Measurements from ENCODE around the gene CTNNA2. TPM values are rescaled to one million over a fixed set of nuclear protein-coding genes. Genes with fewer than 3 reads are reported as not detected.

CTNNA2 gene
- total RNA-seq, 3 donors from 2014 or later, result 0.29 to 4.2 (median 1.1) TPM

DNA sequence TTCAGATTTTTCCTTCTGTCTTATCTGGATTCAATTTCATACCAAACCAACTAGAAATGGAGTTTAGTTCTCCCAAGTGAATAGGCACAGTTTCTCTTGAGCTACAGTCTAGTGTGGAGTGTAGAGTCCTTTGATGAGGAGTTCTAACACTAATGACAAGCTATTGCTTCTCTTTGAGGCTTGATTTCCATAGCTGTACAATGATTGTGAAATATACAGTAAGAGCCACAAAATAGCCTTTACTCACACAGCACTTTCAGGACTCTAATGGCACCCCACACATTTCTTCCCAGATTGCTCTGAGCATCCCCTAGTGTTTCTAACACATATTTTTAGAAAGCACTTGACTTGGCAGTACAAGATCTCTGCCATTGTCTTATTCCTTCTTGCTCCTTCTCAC is 638.4 kb downstream of the CTNNA2 start:
- Histone ChIP-seq H3K9me3 (no peaks in the 10 kb centered on the region), H3K4me3 (no peak overlapping the region), H3K4me1 (ENCODE audit: low read depth) (no peaks in the 10 kb centered on the region), H3K36me3 (ENCODE audit: low read depth) (no peaks in the 10 kb centered on the region)
- intact Hi-C loops (cut with DNase I, micrococcal nuclease), result no loop called here
- DNase-seq, result no peak
- no peak for ATAC-seq
- TF ChIP-seq, protein P1, sequence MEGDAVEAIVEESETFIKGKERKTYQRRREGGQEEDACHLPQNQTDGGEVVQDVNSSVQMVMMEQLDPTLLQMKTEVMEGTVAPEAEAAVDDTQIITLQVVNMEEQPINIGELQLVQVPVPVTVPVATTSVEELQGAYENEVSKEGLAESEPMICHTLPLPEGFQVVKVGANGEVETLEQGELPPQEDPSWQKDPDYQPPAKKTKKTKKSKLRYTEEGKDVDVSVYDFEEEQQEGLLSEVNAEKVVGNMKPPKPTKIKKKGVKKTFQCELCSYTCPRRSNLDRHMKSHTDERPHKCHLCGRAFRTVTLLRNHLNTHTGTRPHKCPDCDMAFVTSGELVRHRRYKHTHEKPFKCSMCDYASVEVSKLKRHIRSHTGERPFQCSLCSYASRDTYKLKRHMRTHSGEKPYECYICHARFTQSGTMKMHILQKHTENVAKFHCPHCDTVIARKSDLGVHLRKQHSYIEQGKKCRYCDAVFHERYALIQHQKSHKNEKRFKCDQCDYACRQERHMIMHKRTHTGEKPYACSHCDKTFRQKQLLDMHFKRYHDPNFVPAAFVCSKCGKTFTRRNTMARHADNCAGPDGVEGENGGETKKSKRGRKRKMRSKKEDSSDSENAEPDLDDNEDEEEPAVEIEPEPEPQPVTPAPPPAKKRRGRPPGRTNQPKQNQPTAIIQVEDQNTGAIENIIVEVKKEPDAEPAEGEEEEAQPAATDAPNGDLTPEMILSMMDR (IDR thresholded peaks at IDR 0.05), result no peak

DNA sequence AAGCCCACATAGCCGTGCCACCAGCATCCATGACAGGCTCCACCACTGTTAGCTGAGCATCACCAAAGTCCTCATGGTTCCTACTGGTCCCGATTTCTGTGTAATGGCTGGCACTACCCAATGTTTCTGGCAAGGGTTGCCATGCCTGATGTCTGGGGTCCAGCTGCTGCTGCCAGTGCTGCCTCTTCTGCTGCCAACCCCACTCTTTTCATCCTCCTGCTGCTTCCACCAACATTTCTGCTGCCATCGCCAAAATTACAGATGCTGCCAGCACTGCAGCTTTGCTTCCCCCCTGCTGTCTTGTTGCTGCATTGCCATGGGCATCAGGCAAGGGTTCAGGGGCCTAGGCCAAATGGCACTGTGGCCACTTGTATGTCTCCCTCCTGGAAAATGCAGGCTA is 638.8 kb downstream of the CTNNA2 start:
- TF ChIP-seq, protein P1 (IDR thresholded peaks at IDR 0.05), result no peak

DNA sequence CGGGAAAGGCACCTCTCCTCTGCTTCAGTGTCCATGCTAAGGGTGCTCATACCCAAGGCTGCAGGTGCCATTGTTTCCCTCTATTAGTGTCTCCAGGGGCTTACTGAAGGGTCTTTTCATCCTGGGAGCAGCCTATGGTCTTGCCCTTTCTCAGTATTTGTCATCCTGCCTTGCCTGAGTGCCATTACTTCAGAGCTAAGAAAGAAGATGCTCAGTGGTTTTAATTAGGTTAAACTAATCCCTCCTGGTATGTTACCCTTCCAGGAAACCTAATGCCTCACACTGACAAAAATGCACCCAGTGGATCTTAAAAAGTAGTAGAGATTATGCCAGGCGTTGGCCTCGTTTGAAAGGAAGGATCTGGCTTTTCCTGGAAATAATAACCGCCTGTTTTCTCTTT is 640.3 kb downstream of the CTNNA2 start:
- TF ChIP-seq, protein P1 (IDR thresholded peaks at IDR 0.05), result no peak
- Histone ChIP-seq H3K36me3 (ENCODE audit: low read depth) (no peaks in the 10 kb centered on the region), H3K4me1 (ENCODE audit: low read depth) (no peaks in the 10 kb centered on the region), H3K9me3 (no peaks in the 10 kb centered on the region), H3K4me3 (no peak overlapping the region)
- DNase-seq, result no peak
- intact Hi-C loops (cut with DNase I, micrococcal nuclease), result no loop called here
- no peak for ATAC-seq

More for the DNA sequence above, 638.8 kb downstream of the CTNNA2 start:
- Histone ChIP-seq H3K4me3 (no peak overlapping the region), H3K9me3 (no peaks in the 10 kb centered on the region), H3K4me1 (ENCODE audit: low read depth) (no peaks in the 10 kb centered on the region), H3K36me3 (ENCODE audit: low read depth) (no peaks in the 10 kb centered on the region)
- intact Hi-C loops (cut with DNase I, micrococcal nuclease), result no loop called here
- no peak for ATAC-seq
- DNase-seq, result no peak

DNA sequence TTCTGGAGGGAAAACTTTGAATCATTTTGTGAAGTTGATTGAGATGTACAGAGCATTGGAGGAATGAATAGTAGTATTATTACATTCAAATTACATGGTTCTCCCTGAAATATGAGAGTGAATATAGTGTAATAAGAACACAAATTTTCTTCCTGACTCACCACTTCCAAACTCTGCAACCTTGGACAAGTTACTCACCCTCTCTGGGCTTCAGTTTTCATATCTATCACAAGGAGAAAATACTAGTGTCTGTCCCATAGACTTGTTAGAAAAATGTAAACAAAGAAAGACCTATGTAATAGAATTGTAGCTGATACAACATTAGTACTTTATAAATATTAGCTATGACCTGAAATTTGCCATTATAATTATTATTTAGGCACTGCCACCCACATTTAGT is 640.9 kb downstream of the CTNNA2 start:
- no peaks in the 10 kb centered on the region for H3K9me3 ChIP-seq
- H3K4me3 ChIP-seq, result no peak overlapping the region
- DNase-seq (no peak), ATAC-seq (no peak)
- TF ChIP-seq, protein P1 (IDR thresholded peaks at IDR 0.05), result no peak
- no peaks in the 10 kb centered on the region for H3K4me1 ChIP-seq (ENCODE audit: low read depth)
- intact Hi-C loops (cut with DNase I, micrococcal nuclease), result no loop called here
- no peaks in the 10 kb centered on the region for H3K36me3 ChIP-seq (ENCODE audit: low read depth)

DNA sequence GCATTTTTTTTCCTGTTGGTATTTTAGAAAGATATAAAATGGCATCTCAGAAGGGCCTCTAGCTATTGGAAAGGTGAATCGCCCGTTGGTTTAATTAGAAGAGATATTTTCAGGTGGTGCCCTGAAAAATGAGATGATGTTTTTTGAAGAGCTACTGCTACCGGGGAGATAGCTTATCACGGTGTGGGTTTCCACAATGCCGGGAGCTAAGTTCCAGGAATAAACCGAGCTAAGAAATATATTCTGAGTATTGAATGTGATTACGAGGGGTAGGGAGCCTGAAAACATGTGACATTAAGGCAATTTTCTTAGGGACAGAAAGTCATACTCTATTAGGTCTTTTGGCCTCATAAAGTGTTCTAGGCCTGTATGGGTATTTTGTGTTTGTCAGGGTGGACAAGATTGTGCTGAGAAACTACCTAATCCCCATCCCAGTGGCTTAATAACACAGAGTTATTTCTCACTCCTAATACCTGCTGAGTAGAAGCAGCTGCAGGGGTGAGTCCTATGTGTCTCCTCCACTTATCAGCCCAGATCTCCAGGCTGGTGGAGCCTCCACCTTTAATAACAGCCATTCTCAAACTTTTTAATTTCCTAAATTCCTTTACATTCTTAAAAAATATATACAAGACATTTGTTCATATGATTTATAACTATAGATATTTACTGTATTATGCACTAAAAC is 641.5 kb downstream of the CTNNA2 start:
- TF ChIP-seq, protein P1 (IDR thresholded peaks at IDR 0.05), result no peak
- no peak overlapping the region for H3K4me3 ChIP-seq
- no peaks in the 10 kb centered on the region for H3K9me3 ChIP-seq
- H3K36me3 ChIP-seq (ENCODE audit: low read depth), result no peaks in the 10 kb centered on the region
- H3K4me1 ChIP-seq (ENCODE audit: low read depth), result no peaks in the 10 kb centered on the region
- DNase-seq, result no peak
- no peak for ATAC-seq
- intact Hi-C loops (cut with DNase I, micrococcal nuclease), result no loop called here

DNA sequence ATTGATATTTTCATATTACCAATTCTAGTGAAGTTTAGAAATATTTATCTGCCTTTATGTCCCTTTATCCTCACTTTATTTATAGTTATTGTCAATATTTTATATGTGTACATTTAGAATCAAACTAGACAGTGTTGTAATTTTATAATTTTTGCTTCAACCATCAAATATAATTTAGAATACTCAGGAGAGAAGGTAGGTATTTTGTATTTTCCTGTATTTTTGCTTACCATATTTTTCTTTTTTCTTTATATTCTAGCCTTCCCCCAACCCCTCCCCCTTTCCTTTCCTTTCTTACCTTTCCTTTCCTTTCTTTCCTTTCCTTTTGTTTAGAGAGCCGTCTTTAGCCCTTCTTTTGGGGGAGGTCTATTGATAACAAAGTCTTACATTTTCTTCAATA is 651.5 kb downstream of the CTNNA2 start:
- no peak for DNase-seq
- no peaks in the 10 kb centered on the region for H3K4me1 ChIP-seq (ENCODE audit: low read depth)
- no peak for ATAC-seq
- no peak overlapping the region for H3K4me3 ChIP-seq
- intact Hi-C loops (cut with DNase I, micrococcal nuclease), result no loop called here
- no peaks in the 10 kb centered on the region for H3K9me3 ChIP-seq
- no peaks in the 10 kb centered on the region for H3K36me3 ChIP-seq (ENCODE audit: low read depth)
- TF ChIP-seq, protein P1 (IDR thresholded peaks at IDR 0.05), result no peak
